Stimulated activated CD4-positive, alpha-beta T cell treated with anti-CD3 and anti-CD28 coated beads, Interleukin-15, amount 100 ng/mL, for 48 hours (primary cell): ENCODE results near the gene BLOC1S2.
"Not testable (repeated sequence)": the region's sequence is repeated elsewhere in the genome, so short reads cannot be mapped to it uniquely, and the experiment has no call there.

Experiments
- DNase-seq, 2 donors: peaks; one replicate each; pipeline ENCODE4 v3.0.0-alpha.2; 2020; ENCODE audit warnings: low read depth in 2 of 2

Gene BLOC1S2

DNA sequence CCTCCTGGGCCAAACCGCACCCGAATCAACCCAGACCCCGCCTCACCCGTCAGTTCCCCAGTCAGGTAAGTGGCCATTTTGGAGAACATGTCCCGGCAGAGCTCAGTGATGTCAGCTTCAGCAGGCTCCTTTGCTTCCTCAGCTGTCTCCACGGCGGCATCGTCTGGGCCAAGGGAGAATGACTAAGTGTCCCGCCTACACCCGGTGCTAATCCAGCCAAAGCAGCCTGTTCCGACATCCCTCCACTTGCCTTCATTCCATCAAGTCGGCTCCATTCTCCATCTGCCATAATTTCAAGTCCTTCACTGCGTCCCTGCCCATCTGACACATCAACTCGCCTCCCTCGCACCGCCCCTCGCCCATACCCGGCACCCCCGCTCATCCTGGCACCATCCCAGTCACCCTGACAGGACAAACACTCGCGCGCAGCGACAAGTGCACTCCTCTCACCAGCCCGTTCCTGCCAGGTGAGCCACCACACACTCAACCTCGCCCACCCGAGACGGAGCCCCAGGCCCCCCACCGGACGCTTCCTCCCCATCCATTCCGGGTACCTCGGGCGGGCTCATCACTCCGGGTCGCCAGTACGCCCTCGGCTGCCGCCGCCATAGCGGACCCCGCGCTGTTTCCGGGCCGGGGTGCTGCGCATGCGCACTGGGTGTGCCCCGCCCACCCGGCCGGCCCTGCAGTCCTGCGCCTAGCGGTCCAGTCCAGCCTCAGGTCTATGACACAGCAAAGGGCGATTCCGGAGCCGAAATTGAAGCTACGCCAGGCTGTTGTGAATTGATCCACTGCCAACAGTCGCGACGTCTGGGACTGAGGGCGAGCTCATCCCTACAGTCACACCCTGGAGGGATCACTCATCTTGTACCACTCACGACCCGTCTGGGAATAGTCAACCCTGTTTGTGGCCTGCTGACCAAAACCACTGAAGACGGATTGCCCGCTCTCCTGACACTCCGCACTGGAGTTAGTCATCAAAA is at the start of gene BLOC1S2:
Gene BLOC1S2 (minus strand): TSS at position 630 of the 983 bp plus-strand sequence. CDS start 21 bp downstream, at position 609.
- peak; percentile 81 to 82 for DNase-seq

DNA sequence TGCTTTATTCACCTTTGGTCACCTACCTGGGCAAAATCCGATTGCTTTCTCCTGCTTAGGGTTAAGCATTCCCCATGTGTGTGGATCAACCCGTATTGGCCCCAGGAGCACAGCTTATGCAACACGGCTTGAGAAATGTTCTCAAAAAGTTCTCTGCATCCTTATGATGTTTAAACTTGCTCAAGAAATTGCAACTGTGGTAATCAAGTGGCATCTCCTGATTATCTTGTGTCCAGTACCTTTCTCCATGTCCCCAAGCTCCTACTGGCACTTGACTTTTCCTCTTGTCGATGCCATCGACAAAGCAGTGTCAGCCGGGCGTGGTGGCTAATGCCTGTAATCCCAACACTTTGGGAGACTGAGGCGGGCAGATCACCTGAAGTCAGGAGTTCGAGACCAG is 48.3 kb upstream of the BLOC1S2 start:
- DNase-seq, result no peak

DNA sequence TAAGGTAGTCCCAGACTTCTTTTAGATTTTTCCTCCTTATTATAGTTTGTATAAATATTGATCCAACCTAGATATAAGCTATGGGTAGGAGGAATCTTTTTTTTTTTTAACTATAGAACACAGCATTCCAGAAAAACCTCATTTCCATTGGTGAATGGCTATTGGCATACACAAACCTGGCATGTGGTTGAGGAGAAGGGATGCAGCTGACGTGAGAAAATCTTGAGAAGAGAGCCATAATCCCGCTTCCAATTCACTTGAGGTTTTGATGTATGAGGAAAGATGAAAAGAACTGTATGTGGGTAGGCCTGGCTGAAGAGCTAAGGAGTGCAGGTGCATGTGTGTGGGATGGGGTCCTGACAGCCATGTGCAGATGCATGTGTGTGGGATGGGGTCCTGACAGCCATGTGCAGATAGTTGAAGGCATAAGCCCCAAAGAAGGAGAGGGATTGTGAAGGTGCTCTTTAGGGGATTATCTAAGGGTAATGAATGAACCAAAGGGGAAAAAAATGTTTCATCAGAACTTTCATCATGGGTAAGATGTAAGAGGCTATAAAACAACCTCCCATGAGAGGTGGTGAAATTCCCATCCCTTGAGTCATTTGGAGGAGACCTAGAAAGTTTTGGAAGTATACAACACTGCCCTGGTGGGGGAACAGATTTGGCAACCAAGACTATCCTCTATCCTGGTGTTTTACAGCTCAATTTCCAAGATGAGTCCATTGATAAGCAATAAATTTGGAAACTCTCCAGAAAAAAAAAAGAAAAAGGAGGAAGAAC is 47.4 kb upstream of the BLOC1S2 start:
- no peak for DNase-seq

DNA sequence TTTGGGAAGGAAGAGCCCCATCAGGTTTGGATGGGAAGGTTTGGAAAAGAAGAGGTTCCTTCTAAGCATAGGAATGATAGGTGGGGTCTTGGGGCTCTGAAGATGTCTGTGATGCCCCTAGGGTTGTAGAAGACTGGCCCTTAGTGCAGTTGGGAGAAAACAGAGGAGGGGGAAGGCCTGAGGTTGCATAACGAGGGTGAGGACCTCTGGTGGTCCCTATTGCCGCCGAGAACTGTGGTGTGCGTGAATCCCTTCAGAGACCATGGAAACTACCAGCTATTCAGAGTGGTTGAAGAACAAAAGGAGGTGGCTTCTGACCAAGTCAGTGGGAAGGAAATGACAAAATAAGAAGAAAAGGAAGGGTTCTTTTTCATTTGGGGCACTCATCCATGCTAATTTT is 46.6 kb upstream of the BLOC1S2 start:
- DNase-seq, result no peak

GRCh38 chr10:100330079-100330478 is 43.6 kb upstream of the BLOC1S2 start, which contains the start of gene PKD2L1:
TSS of gene PKD2L1 (minus strand) at chr10:100330228. CDS start at chr10:100330103, 125 bp downstream.
- no peak for DNase-seq

- no peak for DNase-seq
These were observed 41.7 kb upstream of the BLOC1S2 start for GRCh38 chr10:100328198-100328597.

DNA sequence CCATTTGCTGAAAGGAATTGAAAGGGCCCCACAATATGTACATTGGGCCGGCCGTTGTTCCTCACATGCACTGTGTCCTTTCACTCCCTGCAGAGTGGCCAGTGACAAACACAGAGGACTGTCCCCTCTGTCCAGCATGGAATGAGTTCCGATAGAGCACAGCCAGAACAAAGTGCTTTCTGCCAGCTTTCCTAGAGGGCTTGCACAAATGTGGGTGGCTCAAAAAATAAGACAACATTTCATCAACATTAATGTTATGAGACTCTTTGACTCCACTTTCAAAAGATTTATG is 41.2 kb upstream of the BLOC1S2 start:
- DNase-seq, result no peak

- DNase-seq, result peak in 1 of 2 donors; percentile 12
These were observed 40.7 kb upstream of the BLOC1S2 start for GRCh38 chr10:100327007-100327717.

DNA sequence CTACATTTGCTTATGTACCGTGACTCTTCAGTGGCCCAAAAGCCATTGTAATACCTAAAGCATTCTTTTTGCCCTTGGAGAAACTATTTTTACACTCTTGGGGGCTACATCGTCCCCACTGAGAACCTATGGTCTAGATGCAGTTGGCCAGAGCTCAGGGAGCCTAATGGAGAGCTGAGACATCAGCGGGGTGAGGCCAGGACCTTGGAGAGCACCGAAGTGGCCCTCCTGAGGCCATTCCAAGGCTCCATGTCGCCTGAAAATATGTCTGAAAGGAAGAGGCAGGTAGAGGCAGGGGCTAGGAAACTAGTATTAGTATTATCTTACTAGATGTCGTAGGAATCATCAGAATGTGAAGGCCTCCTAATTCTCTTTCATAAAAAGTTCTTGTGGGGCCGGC is 38.7 kb upstream of the BLOC1S2 start:
- DNase-seq, result no peak

DNA sequence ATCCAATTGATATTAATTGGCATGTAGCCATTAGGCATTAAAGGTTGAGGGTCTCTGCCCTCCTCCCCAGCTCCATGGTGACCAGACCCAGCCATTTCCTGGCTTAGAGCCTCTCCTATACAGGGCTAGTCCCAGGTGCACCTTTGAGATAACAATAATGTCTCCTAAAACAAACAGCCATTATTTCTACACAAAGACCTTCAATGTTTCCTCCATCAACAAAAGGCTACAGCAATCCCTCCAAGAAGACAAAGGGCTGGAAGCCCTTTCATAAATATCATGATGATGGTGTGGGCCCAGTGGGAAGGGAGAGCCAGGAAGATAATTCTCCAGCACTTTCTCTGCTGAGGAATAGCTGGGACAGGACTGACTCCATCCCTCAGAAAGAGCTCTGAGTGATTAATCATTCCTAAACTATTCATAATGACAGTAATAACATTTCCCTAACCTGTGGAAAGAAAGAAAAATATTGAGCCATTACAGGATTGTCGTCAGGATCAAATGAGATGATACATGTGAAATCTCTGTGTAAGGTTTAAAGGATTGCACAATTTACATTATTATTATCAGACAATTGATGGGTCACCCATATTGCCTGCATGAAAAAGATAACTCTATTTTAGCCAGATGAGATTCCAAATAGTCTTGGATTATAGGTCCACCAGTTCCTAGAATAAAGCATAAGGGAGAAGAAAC is 33.4 kb upstream of the BLOC1S2 start:
- DNase-seq, result no peak

DNA sequence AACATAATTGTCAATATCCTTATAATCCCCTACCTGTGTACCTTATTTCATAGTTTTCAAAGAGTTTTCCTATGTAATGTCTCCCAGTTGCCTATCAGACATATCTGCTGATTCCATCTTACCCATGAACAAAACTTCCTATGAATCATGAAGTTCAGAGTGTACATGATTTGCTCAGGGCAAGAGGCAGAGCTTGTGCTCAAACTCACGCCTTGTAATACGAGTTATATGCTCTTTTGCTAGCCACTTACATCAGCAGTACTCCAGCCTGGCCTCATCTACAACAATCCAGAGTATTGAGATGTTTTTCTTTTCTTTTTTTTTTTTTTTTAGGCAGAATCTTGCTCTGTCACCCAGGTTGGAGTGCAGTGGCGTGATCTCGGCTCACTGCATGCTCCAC is 31.7 kb upstream of the BLOC1S2 start:
- no peak for DNase-seq

GRCh38 chr10:100315615-100316014 is 29.1 kb upstream of the BLOC1S2 start:
- no peak for DNase-seq

DNA sequence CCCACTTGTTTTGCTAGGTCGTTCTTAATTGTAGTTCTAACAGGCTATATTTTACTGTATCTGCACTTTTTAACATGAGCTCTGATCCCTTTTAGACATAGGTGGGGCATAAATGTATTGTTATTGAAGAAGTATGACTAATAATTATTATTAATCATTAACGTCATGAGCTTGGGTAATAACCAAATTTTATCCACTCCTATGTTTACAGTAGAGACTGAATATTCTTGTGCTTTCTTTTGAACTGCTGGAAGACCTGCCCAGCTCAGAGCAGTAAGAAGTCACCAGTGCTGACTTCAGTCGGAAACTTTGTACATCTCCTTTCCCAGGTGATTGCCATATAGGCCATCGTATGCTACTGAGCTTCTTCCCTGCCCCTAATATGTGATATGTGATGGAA is 24.8 kb upstream of the BLOC1S2 start:
- no peak for DNase-seq

- DNase-seq, result no peak
These were observed 21.2 kb upstream of the BLOC1S2 start for GRCh38 chr10:100307684-100308083.

GRCh38 chr10:100306861-100307260 is 20.4 kb upstream of the BLOC1S2 start:
- no peak for DNase-seq

- no peak for DNase-seq
These were observed 17.9 kb upstream of the BLOC1S2 start for GRCh38 chr10:100304414-100304813.

GRCh38 chr10:100303724-100304319 is 17.3 kb upstream of the BLOC1S2 start:
- DNase-seq, result no peak

DNA sequence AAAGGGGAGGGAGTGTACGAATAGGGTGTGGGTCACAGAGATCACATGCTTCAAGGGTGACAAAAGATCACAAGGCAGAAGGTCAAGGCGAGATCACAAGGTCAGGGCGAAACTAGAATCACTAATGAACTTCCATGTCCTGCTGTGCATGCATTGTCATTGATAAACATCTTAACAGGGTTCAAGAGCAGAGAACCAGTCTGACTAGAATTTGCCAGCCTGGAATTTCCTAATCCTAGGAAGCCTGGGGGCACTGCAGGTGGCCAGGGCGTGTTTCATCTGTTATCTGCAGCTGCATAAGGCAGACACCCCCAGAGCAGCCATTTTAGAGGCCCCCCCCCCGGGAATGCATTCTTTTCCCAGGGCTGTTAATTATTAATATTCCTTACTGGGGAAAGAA is 14.6 kb upstream of the BLOC1S2 start:
- not testable (repeated sequence) for DNase-seq

GRCh38 chr10:100297242-100297641 is 10.8 kb upstream of the BLOC1S2 start:
- no peak for DNase-seq

GRCh38 chr10:100293066-100293465 is 6.6 kb upstream of the BLOC1S2 start:
- DNase-seq, result no peak

GRCh38 chr10:100292300-100292699 is 5.8 kb upstream of the BLOC1S2 start:
- not testable (repeated sequence) for DNase-seq
